Dedifferentiated amniotic fluid mesenchymal stem cell (primary cell): ENCODE data around the gene GLCE.

Experiments used
- DNase-seq: peaks from one replicate; pipeline ENCODE4 v3.0.0-alpha.2; 2016; ENCODE audit errors: extremely low spot score

Gene GLCE

DNA sequence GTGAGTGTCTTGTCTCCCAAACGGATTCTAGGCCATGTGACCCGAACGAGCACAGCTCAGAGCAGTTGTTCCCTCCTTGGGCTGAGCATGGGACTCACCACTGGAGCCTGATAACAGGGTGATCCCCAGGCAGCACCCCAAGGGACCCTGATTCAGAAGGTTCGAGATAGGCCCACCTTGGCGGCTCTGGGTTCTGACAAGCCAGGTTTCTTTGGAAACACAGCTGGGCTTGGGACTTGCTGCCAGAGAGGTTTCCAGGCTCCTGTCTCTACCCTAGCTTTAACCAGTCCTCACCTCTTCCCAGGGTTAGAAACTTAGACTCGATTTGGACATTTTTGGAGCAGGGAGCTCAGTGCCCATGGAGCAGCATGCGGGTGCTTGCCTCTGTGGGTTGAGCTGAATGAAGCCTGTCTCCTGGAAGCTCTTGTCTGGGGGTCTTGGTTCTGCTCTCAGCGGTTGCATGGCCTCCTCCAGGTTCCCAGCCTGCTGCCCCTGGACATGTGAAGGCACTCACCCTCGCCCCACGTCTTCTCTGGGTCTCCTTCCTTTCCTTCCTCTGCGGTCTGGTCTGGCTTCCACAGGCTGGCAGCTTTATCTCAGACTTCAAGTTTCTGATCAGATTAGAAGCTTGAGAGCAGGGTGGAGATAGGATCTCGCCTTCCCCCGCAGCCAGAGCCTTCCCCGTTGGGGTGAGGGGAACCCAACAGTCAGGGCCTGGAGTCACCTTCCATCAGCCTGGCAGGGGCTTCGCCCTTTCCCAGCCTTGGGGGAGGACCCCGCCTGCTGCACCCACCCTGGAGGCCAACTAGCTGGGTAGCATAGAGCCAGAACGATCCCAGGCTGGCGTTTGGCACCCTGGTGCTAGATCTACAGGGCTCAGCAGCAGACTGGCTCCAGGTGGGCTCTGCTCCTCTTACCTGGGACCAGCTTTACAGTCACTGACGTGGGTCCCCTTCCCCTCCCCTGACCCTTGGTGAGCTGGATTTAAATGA lies 159.2 kb downstream of the GLCE start:
- no peak for DNase-seq

DNA sequence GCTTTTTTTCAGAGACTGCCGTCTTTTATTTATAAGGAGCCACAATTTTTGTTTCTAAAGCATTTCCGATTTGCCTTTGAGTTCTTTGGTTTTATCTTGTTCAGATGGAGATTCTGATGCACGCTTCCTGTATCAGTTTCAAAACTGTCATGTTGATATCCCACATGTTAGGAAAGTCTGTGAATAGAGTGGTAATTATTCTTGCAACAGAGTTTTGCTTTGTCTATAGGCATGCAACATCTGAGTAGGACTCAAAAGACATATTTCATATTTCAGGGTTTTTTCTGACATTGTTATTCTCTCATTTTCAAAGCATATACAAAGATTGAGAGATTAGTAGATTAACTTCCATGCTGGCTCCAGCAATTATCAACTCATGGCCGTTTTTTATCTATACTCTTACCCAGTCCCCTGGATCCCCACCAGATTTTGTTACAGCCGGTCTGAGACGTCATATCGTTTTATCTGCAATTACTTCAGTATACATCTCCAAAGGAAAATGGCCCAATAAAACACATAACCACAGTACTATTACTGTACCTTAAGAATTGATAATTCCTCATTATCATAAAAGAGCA lies 160.6 kb downstream of the GLCE start:
- DNase-seq = no peak
